Gastroesophageal sphincter (tissue), 3 donors: ENCODE results near the gene ANKS1B.

ENCODE experiments used
- CTCF ChIP-seq, 4 experiments: fragments of 200-600 bp in 2 of 4; fragments of 450-650 bp in 2 of 4; sonication (generic) in 1 of 4; IDR thresholded peaks; one replicate each; pipeline ENCODE4 v1.5.1; 2017 to 2019; ENCODE audit warnings: antibody characterized with exemption in 4 of 4, mild to moderate bottlenecking in 2 of 4, moderate library complexity in 2 of 4
- EP300 ChIP-seq: sonication (generic); formaldehyde crosslinking; IDR thresholded peaks from one replicate; pipeline ENCODE4 v1.6.1; 2017; ENCODE audit warnings: antibody characterized with exemption, mild to moderate bottlenecking
- POLR2AphosphoS5 ChIP-seq: sonication (generic); formaldehyde crosslinking; IDR thresholded peaks from one replicate; pipeline ENCODE4 v1.6.1; 2017; ENCODE audit warnings: antibody characterized with exemption

DNA sequence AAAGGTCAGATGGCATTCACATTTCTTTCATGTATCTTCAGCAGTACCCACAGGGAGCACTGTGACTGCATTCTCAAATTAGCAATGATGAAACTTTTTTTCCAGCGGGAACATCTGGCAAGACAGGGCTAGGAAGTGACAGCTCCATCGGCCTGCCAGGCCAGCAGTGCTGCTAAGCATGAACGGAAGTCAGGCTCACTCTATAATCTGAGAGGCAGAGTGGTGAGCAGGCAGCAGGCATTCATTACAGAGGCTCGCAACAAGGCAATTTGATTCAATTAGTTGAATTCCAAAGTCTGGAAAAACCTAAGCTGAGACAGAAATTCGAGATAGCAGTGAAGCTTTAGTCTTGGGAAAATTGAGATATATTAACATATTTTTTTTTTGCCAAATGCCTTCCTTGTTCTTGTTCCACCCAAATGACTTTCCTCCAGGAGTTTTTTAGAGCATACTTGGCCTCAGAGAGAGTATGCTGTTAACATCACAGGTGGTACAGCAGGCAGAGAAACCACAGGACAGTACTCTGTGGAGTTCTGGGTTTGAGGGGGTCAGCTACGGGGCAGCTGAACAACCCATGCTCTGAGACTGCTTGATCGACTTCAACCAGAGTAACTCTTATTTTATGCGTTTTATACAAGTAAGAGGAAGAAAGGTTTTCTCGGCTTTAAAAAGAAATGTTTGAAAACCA lies 924.8 kb downstream of the ANKS1B start:
- TF ChIP-seq CTCF (IDR thresholded peaks at IDR 0.05) = no peak
- no peak for TF ChIP-seq POLR2AphosphoS5
- TF ChIP-seq EP300 = no peak
